CD4-positive, alpha-beta T cell treated with Interleukin-17A for 1 hour (primary cell): Measurements from ENCODE around the gene RIMBP3B.
A peak's percentile ranks its signal among the peaks of the same experiment; 100 is the strongest.
"Not testable (repeated sequence)": the region's sequence is repeated elsewhere in the genome, so short reads cannot be mapped to it uniquely, and the experiment has no call there.

ENCODE experiments used
- DNase-seq: peaks from one replicate; pipeline ENCODE4 v3.0.0-alpha.2; 2020

RIMBP3B gene

DNA sequence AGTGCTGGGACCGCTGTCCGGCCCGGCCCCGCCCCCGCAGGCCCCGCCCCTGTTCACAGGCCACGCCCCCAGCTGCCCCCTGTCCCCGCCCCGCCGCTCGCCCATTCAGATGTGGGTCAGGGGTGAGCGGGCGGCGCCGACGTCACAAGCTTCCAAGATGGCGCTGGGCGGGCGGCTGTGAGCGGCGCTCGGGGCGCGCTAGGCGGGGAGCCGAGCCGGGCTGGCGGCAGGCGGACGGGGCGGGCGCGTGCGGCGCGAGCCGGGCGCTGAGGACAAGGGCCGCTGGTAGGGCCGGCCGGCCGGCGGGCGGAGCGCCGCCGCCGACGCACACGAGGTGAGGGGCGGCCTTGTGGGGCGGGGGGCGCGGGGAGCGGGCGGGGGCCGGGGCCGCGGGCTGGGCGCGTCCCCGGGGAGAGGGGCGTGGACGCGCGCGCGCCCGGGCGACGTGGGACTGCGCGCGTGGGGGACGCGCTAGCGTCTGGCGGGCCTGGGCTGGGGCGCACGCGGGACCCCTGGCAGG lies 33.7 kb downstream of the RIMBP3B start, which contains the start of gene HIC2:
Gene HIC2, plus strand, starts transcription at position 145 of the 520 bp plus-strand sequence. CDS start 25,461 bp downstream, outside the sequence.
- DNase-seq = peak; percentile 3

DNA sequence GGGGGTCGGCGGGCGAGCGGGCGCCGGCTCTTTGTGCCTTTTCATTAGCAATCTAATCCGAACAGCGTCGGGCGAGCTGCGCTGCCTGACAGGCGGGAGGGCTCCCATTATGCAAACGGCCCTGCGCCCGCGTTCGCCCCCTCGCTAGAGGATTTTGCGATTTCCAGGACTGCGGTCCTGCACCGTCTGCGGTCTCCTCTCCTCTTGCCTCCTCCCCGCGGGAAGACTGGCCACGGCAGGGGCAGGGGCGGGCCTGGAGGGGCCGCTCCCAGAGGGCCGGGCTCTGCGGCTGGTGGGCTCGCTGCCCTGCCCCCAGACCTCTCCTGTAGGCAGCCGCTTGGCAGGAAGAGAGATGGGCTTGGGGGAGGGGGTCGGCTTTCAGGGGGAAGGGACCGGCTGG lies 34.3 kb downstream of the RIMBP3B start:
- peak; percentile 15 for DNase-seq

DNA sequence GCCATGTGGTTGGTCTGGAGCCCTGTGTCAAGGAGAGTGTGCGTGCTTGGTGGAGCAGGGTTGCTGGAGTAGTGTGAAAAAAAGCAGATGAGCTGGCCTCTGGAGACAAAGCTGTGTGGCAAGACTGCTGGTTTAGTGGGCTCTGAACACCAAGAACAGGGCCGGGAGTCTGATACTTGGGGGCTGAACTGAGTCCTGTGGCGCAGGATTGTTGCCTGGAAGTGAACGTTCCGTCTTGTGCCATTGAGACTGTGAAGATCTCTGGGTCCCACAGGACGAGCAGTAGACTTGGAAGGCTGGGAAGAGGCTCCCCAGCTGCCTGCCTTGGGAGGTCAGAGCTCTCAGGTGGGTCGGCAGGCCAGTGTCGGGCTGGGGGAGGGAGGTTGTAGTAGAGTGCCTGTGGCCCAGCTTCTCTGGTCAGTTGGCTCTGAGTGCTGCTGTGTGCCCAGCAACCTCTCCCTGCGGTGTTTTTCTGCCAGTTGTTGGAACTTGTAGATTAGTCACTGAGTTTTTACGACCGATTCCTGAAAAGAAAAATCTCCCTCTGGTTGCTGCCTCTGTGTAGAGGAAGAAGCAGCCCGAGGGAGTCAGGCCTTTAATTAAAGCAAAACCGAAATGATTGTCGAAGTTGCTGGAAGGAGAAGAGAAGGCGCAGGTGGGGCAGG lies 35.6 kb downstream of the RIMBP3B start:
- not testable (repeated sequence) for DNase-seq

DNA sequence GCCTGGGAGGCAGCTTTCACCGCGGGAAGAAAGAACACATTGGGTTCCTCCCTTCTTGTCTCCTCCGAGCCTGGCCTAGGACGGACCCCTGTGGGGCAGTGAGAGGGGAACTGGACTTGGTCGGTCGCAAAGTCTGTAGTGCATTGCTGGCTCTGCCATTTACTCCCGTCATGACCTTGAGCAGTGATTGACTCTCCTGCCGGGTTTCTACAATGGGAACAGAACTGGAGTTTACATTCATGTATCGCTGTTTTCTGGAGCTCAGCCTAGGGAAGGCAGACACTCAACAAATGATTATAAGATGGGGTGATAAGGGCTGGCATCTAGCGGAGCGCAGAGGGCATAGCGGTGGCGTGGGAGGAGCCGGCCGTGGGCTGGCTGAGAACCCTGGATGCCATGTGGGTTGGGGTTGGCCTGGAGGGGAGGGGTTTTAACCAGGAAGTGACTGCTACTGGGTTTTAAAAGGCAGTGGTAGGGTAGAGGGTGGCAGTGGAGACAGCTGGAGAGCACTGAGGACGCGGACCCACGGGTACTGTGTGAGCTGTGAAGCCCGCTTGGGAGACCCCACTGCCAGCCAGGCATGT lies 36.7 kb downstream of the RIMBP3B start:
- peak; percentile 25 for DNase-seq

DNA sequence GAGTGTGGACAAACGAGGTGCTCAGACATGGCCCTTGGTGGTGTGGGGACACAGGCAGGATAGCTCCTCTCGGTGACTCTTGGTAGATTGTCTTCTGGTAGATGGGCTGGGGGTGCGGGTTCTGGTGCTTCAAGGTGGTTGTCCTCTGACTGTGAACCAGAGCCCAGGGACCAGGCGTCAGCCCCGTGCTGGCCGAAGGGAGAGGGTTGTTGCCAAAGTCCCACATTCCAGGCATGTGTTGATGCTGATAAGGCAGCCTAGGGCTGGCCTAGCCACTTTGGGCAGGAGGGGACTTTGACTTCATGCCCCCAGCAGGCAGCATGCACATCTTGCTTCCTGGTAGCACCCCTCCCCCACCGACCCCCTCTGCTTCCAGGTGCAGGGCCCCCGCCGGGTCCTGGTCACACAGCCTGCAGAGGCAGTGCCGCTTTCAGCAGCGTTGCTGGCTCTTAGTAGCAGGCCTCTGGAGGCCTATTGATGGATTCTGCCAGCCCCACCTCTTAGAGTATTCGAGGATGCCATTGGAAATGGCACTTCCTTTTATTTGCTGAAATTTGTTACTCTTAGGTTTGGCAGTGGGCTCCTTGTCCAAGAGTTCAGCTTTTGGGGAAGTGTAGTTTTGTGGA lies 40.6 kb downstream of the RIMBP3B start:
- DNase-seq = not testable (repeated sequence)

DNA sequence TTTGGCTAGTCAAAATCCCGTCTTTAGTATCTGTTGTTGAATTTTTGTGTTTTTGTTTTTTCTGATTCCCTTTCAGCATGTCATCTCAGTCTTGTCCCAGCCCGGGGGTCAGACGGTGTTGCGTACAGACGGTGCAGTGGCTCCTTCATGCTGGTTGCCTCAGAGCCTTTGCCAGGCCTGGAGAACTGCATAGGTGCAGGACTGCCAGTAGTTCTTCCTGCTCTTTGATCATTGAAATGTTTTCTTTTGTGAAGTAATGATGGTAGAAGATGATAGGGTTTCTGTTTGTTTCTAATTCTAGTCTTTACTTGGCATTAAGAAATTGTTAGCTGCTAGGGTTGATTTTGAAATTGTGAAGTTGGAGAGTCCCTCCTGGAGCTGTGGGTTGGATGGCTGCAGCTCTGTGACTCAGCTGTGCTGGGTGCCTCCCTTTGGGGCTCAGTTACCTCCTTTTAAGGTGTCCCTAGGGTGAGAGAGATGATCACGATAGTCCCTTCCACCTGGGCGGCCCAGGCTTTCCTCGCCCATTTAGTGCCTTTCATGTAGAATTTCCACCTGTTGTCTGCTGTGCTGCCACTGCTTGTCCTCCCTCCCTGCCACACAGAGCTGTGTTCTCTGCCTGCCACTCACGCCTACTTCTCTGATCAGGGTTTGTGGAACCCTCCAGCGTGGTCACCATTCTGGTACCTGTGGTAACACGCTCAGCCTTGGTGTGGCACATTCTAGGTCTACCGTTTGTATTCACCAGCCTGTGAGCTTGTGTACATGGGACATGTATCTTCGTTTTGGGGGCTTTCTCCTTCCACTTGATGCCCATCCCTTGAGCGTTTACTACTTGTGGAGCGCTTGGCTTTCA lies 51.1 kb downstream of the RIMBP3B start:
- DNase-seq = not testable (repeated sequence)

DNA sequence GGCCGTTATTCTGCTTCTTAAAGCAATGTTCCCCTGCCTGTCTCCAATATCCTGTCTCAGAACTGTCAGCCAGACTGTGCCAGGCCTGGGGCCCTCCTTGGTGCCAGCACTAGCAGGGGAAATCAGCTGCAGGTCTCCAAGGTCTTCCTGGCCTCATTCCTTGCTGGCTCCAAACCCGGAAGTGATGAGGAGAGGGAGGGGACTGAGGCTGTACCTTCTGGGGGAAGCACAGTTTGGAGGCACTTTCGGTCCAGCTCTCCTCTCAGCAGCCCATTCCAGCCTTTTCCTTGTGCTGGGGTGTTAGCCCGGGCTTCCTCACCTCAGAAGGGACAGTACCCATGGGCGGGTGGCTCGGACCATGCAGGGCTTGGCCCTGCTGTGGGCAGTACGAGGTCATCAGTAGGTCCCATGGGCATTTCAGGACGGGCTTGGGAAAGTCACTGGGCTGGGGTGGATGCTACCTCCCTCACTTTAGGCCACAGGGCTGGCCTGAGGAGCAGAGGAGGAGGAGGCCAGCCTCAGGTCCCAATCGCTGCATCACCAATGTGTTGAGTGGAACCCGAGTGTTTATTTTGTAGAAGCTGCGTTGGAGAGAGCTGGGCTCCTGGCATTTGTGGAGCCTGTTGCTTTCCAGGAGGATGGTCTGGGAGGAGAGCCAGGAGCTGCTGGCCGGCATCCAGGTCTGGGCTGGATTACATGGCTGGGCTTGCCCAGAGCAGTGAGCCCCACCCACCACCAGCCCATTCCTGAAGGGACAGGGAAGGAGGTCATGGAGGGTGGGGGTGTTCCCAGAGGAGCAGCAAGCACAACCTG lies 52.7 kb downstream of the RIMBP3B start:
- not testable (repeated sequence) for DNase-seq

DNA sequence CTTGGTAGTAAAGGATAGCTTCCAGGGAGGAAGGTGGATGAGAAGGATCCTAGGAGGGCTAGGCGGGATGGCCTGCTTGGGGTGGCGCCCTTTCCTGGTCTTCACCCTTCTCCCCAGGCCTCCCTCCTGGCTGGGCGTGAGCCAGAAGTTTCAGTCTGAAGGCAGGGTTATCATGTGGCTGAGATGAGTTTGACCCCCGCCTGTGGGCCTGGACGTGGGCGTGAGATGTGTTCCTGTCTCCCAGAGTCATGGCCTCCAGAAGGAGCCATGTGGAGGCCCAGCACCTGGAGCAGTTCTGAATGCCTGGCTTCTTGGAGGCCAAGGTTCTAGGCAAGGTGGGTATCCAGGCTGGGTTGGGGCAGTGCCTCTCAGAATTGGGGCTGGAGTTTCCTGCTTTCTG lies 54.5 kb downstream of the RIMBP3B start:
- DNase-seq = not testable (repeated sequence)
